Thoracic aorta (tissue), 2 donors: ENCODE measurements around the gene SUCNR1. TPM values are rescaled to one million over a fixed set of nuclear protein-coding genes. Genes with fewer than 3 reads are reported as not detected.

Experiments
- ATAC-seq: fragments of 150-250 bp; one replicate; pipeline ENCODE4 v1.8.0; 2017; ENCODE audit warnings: low read depth; ENCODE audit not compliant: insufficient number of reproducible peaks, low FRiP score
- DNase-seq: peaks from one replicate; pipeline ENCODE4 v3.0.0-alpha.2; 2020; ENCODE audit warnings: low spot score
- H3K27ac ChIP-seq, 2 donors: fragments of 200-600 bp; sonication (generic); 1 replicate in 1 of 2; 2 replicates in 1 of 2; pipeline ENCODE4 v1.5.1; 2016; ENCODE audit warnings: mild to moderate bottlenecking in 2 of 2, moderate library complexity in 2 of 2
- H3K27me3 ChIP-seq: fragments of 200-600 bp; sonication (generic); replicated peaks from 2 replicates; pipeline ENCODE4 v1.6.0; 2016; ENCODE audit warnings: mild to moderate bottlenecking; ENCODE audit not compliant: insufficient read depth
- H3K36me3 ChIP-seq: fragments of 200-600 bp; sonication (generic); one replicate; pipeline ENCODE4 v1.5.1; 2016
- H3K4me1 ChIP-seq, 2 donors: fragments of 200-600 bp; sonication (generic); 1 replicate in 1 of 2; 2 replicates in 1 of 2; pipeline versions ENCODE4 v1.5.1 to v1.6.0; 2016; ENCODE audit warnings: low read depth in 2 of 2, mild to moderate bottlenecking in 1 of 2; ENCODE audit not compliant: control insufficient read depth in 1 of 2
- H3K4me3 ChIP-seq: fragments of 200-600 bp; sonication (generic); 2 replicates; pipeline ENCODE4 v1.5.1; 2016; ENCODE audit warnings: mild to moderate bottlenecking
- H3K9me3 ChIP-seq: fragments of 200-600 bp; sonication (generic); 2 replicates; pipeline ENCODE4 v1.5.1; 2016
- CTCF ChIP-seq: fragments of 200-600 bp; sonication (generic); IDR thresholded peaks from one replicate; pipeline ENCODE4 v1.5.1; 2019; ENCODE audit warnings: antibody characterized with exemption
- total RNA-seq, 2 donors: library from RNA; depleted of rRNA; stranded (reverse); fragments of >200 nt; gene quantifications; one replicate each; pipeline versions ENCODE4 v1.1.0 to v1.2.3, GENCODE V29; 2016

SUCNR1 gene
- total RNA-seq, 2 donors from 2014 or later, result 3.2 to 10.7 TPM

GRCh38 chr3:151933234-151933853 lies 59.9 kb downstream of the SUCNR1 start:
- DNase-seq (no peak), ATAC-seq (no peak)
- H3K9me3 ChIP-seq, result no peaks in the 10 kb centered on the region
- no peaks in the 10 kb centered on the region for H3K36me3 ChIP-seq
- TF ChIP-seq CTCF, result no peak
- no peak overlapping the region for H3K27ac ChIP-seq
- peaks cover 0 to 17% of the 10 kb centered on the region in 2 donors for H3K4me1 ChIP-seq
- no peaks in the 10 kb centered on the region for H3K27me3 ChIP-seq
- H3K4me3 ChIP-seq, result no peak overlapping the region

Other genes starting within 250 kb of the SUCNR1 start
- gene AADACL2, start 139.7 kb upstream of the SUCNR1 start, total RNA-seq, result not detected
- not detected for gene AADAC, start 59.5 kb upstream of the SUCNR1 start, total RNA-seq